ENCODE results near the gene NAA80.
"Not testable (repeated sequence)": the region's sequence is repeated elsewhere in the genome, so short reads cannot be mapped to it uniquely, and the experiment has no call there.

Gene NAA80

GRCh38 chr3:50314342-50314741, 15.1 kb upstream of the NAA80 start:
- no peak for ATAC-seq
- no peak for DNase-seq

- ATAC-seq, DNase-seq: not testable (repeated sequence)
Observed at GRCh38 chr3:50312041-50312440, 12.8 kb upstream of the NAA80 start.

- DNase-seq (no peak), ATAC-seq (peak; percentile 47)
Observed at GRCh38 chr3:50304601-50305000, 5.4 kb upstream of the NAA80 start.

DNA sequence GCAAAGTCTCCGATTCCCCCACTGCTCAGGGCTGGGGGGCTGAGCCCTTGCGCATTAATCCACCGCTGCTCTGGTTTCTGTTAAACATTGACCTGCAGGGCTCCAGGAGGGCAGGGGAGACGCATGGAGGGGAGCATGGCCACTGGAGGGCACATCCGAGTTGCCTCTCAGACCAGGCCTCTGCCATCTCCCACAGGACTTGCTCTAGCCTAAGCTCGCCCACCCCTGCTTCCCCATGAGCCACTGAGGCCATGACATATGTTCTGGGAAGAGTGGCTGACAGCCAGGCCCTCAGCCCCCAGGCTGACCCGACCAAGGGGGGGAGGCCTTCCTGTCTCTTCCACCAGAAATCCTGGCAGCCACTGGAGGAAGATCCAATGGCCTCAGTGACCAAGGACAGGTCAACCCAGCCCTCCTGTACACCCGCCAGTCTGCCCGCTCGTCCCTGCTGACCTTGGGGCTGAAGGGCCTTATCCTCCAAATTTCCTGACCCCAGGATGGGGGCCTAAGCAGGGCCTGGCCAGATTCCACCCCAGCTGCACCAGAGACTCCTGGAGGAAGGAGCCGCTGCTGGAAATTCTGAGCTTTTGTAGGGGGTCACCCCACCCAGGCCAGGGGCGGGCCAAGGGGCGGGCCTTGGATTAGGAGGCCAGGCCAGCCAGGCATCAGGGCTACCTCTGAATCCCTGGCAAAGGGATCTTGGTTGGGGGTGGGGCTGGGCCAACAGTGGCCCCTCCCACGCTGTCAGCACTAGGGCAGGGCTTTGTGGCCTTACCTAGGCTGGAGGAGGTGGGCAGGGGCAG, 4.0 kb upstream of the NAA80 start, which contains the start of gene HYAL1:
HYAL1 (minus strand) TSS at position 562 of the 803 bp plus-strand sequence. CDS start 618 bp downstream, outside the sequence.
- ATAC-seq = no peak
- DNase-seq = no peak

- ATAC-seq (no peak), DNase-seq (no peak)
Observed at GRCh38 chr3:50302095-50303012, 3.1 kb upstream of the NAA80 start.

DNA sequence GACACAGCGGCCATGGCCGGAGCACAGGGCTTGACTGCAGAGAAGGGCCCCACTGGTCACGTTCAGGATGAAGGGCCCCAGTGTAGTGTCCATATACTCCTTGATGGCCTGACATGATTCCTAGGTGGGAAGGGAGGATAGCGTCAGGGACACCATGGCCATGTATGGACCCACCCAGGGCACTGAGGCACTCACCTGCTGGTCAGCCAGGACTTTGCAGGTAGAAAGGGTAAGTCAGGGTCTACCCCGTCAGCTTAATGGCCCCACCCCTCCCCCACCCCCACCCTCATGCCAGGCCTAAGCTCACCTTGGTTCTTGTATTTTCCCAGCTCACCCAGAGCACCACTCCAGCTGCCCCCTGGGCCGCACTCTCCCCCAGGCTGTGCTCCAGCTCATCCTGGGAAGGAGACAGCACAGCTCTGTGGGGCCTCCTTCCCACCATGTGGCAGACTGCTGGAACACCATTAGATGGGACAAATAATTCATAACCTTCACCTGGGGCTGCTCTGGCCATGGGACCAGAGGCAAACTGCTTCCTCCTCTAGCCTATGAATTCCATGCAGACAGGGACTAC, 1.6 kb upstream of the NAA80 start:
- no peak for ATAC-seq

GRCh38 chr3:50299929-50300680, 900 bp upstream of the NAA80 start:
- DNase-seq (no peak), ATAC-seq (no peak)

More for the DNA sequence above, 1.6 kb upstream of the NAA80 start:
- DNase-seq = no peak

DNA sequence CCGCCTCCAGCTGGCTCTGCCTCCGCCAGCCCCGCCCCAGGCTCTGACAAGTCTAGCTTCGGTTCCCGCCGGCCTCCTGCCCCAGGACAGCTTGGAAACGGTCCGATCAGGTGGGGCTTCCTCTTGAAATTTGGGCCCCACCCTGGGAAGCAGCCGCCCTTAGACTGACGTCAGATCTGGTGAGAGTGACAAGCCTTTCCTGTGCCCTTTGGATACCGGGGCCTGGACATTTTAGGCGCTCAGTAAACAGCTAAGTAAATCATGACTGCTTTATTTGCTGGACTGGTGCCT, 378 bp upstream of the NAA80 start:
- DNase-seq (no peak), ATAC-seq (no peak)

- ATAC-seq (no peak), DNase-seq (no peak)
Observed at GRCh38 chr3:50297896-50298725, 1.1 kb downstream of the NAA80 start.

DNA sequence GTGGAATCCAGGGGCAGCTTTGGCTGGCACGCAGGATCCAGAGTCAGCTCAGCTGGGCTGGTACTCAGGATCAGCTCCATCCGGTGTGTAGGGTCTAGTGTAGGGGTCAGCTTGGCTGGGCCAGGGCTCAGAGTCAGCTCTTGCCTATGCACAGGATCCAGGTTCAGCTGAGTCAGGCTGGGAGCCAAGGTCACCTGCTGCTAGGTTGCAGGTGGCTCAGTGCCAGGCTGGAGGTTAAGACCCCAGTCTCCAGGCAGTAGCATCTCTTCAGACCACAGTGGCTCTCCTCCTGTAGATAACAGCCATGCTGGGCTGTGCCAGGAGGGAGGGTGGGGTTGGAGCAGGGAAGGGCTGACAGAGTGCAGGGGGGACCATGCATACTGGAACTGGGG, 1.8 kb downstream of the NAA80 start:
- no peak for DNase-seq
- no peak for ATAC-seq

DNA sequence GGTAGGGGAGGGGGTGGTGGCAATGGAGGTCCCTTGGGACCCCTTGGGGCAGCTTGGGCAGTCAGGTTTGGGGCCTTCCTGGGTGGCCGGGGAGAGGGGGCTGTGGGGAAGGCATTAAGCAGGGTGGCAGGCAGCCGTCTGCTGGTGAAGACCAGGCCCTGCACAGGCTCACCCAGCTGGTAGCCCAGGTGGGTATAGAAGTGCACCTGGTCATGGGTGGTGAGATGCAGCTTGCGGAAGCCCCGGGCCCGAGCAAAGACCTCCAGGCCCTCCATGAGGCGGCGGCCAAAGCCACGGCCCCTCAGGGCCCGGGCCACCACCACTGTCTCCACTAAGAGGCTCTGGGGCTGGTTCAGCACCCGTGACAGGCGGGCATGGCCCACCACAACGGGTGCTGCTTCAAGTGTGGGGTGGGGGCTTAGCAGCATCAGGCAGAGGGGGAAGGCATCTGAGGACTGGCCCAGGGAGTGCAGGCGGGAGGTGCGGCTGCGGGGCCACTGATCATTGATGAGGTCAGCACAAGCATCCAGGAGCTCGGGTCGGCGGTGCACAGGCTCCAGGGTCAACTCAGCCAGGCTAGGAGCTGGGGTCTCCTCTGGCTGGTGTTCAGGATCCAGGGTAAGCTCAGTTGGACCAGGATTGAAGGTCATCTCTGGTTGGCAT, 2.4 kb downstream of the NAA80 start:
- no peak for ATAC-seq

GRCh38 chr3:50295553-50296431, 3.4 kb downstream of the NAA80 start:
- no peak for ATAC-seq
- DNase-seq = no peak

More for the DNA sequence above, 2.4 kb downstream of the NAA80 start:
- no peak for DNase-seq

GRCh38 chr3:50294492-50295403, 4.5 kb downstream of the NAA80 start:
- ATAC-seq = no peak
- no peak for DNase-seq

DNA sequence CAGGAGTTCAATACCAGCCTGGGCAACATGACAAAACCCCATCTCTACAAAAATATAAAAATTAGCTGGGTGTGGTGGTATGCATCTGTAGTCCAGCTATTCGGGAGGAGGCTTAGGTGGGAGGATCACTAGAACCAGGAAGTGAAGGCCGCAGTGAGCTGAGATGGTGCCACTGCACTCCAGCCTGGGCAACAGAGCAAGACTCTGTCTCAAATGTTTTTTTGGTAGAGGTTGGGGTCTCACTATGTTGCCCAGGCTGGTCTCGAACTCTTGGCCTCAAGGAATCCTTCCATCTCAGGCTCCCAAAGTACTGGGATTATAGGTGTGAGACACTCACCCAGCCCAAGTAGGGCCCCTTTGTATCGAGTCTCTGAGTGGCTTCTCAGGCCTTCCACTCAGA, 5.1 kb downstream of the NAA80 start:
- DNase-seq (no peak), ATAC-seq (no peak)

GRCh38 chr3:50293079-50293801, 6.0 kb downstream of the NAA80 start:
- ATAC-seq = no peak
- DNase-seq = no peak

GRCh38 chr3:50292159-50293078, 6.8 kb downstream of the NAA80 start, which contains the start of gene IFRD2:
IFRD2 (minus strand) TSS chr3:50292429; CDS start chr3:50292274, 155 bp downstream.
- DNase-seq = peak; percentile 94
- ATAC-seq = peak; percentile 98

All from stimulated activated naive CD8-positive, alpha-beta T cell treated with anti-CD3 and anti-CD28 coated beads, Interleukin-15, Interleukin-2, amounts not matched to agents 100 U/mL and 50 U/mL, for 24 hours (primary cell).